OCI-M1 (cell line): ENCODE measurements around the gene HSPB9.

ENCODE experiments used
- DNase-seq: peaks from one replicate; lab custom pipeline; 2025; lab: John Stamatoyannopoulos, UW

The HSPB9 gene

GRCh38 chr17:42101513-42102292 lies 20.9 kb upstream of the HSPB9 start:
- peak; percentile 85 for DNase-seq

- DNase-seq: no peak
These were observed 19.2 kb upstream of the HSPB9 start for GRCh38 chr17:42103221-42103954.

- DNase-seq: no peak
These were observed 18.3 kb upstream of the HSPB9 start for GRCh38 chr17:42104264-42104663.

GRCh38 chr17:42106009-42106408 lies 16.6 kb upstream of the HSPB9 start:
- no peak for DNase-seq

- no peak for DNase-seq
These were observed 15.5 kb upstream of the HSPB9 start for GRCh38 chr17:42107124-42107523.

- peak; percentile 91 for DNase-seq
These were observed 14.7 kb upstream of the HSPB9 start for GRCh38 chr17:42107597-42108576.

GRCh38 chr17:42109086-42109485 lies 13.5 kb upstream of the HSPB9 start:
- DNase-seq: no peak

- DNase-seq: no peak
These were observed 12.0 kb upstream of the HSPB9 start for GRCh38 chr17:42110301-42111264.

GRCh38 chr17:42111265-42111636 lies 11.4 kb upstream of the HSPB9 start:
- no peak for DNase-seq

GRCh38 chr17:42111871-42112551 lies 10.6 kb upstream of the HSPB9 start:
- peak; percentile 67 for DNase-seq

GRCh38 chr17:42112552-42113176 lies 9.9 kb upstream of the HSPB9 start, which contains the start of gene DHX58:
TSS of gene DHX58 (minus strand) at chr17:42112714. CDS start at chr17:42111892, 822 bp downstream.
- DNase-seq: peak; percentile 95

GRCh38 chr17:42113293-42114069 lies 9.1 kb upstream of the HSPB9 start:
- DNase-seq: no peak

- DNase-seq: no peak
These were observed 8.5 kb upstream of the HSPB9 start for GRCh38 chr17:42114118-42114517.

GRCh38 chr17:42116705-42117396 lies 5.8 kb upstream of the HSPB9 start:
- DNase-seq: peak; percentile 87

- no peak for DNase-seq
These were observed 5.0 kb upstream of the HSPB9 start for GRCh38 chr17:42117397-42118125.

GRCh38 chr17:42118126-42118510 lies 4.5 kb upstream of the HSPB9 start:
- no peak for DNase-seq

- peak; percentile 42 for DNase-seq
These were observed 4.1 kb upstream of the HSPB9 start for GRCh38 chr17:42118545-42118944.

GRCh38 chr17:42119301-42119700 lies 3.3 kb upstream of the HSPB9 start:
- no peak for DNase-seq
